Large intestine (tissue), 3 donors: Measurements from ENCODE around the gene DUS3L. TPM values are rescaled to one million over a fixed set of nuclear protein-coding genes. Genes with fewer than 3 reads are reported as not detected.

Experiments used
- DNase-seq, 2 donors: peaks; one replicate each; pipeline versions ENCODE4 v3.0.0 to v3.0.0-alpha.2; 2013
- H3K27ac ChIP-seq: one replicate; pipeline ENCODE4 v1.5.1; 2013; ENCODE audit warnings: low read length
- H3K27me3 ChIP-seq: 2 replicates; pipeline ENCODE4 v1.6.1; 2013; ENCODE audit warnings: low read length; ENCODE audit not compliant: control insufficient read depth, insufficient read depth
- H3K36me3 ChIP-seq: 2 replicates; pipeline ENCODE4 v1.6.1; 2013; ENCODE audit warnings: low read length; ENCODE audit not compliant: control insufficient read depth, insufficient read depth
- H3K4me1 ChIP-seq: one replicate; pipeline ENCODE4 v1.6.1; 2013; ENCODE audit warnings: low read length; ENCODE audit not compliant: control insufficient read depth, insufficient read depth
- H3K4me3 ChIP-seq: one replicate; pipeline ENCODE4 v1.5.1; 2013; ENCODE audit warnings: low read length
- H3K9me3 ChIP-seq: one replicate; pipeline ENCODE4 v1.6.1; 2013; ENCODE audit warnings: mild to moderate bottlenecking, low read depth, low read length, moderate library complexity; ENCODE audit not compliant: control insufficient read depth
- WGBS: methylation state at CpG from one replicate; pipeline ENCODE4 v1.1.5; 2013; ENCODE audit warnings: low lambda C conversion rate; ENCODE audit not compliant: insufficient coverage; 5-methylcytosine and 5-hydroxymethylcytosine counted together
- polyA plus RNA-seq: library from polyadenylated mRNA; unstranded; fragments of 120-200 nt; gene quantifications from one replicate; pipeline ENCODE4 v1.2.1, GENCODE V29; 2013

DUS3L gene
- polyA plus RNA-seq, 1 donor = 34.6 TPM

- Histone ChIP-seq H3K27me3 (peaks cover 21% of the 10 kb centered on the region), H3K27ac (no peak overlapping the region), H3K36me3 (no peaks in the 10 kb centered on the region), H3K4me3 (no peak overlapping the region), H3K9me3 (no peaks in the 10 kb centered on the region), H3K4me1 (peaks cover 10% of the 10 kb centered on the region)
- no CpG with 5 or more reads among the region's 21 CpGs for WGBS
- DNase-seq = no peak
These were observed 17.3 kb upstream of the DUS3L start for GRCh38 chr19:5808120-5808816.

- peaks cover 10% of the 10 kb centered on the region for H3K4me1 ChIP-seq
- H3K27me3 ChIP-seq = peaks cover 35% of the 10 kb centered on the region
- H3K4me3 ChIP-seq = no peak overlapping the region
- no peaks in the 10 kb centered on the region for H3K9me3 ChIP-seq
- WGBS = no CpG with 5 or more reads among the region's 5 CpGs
- H3K36me3 ChIP-seq = no peaks in the 10 kb centered on the region
- DNase-seq = no peak
- no peak overlapping the region for H3K27ac ChIP-seq
These were observed 15.9 kb upstream of the DUS3L start for GRCh38 chr19:5806905-5807304.

DNA sequence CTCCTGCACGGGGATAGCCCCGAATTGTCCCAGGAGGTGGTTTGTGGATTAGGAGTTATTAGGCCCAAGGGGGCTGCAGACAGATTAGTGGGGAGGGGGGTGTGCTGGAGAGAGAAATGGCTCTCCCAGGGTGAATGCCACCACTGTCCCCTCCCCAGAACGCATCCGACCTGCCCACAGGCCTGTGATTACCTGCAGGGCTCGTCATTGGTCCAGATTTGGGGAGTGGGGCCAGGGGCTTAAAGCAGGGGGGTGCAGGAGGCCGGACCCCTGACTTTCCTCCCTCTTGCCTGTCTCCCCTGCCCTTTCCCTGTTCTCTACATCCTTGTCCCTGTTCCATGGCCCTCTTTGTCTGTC lies 15.1 kb upstream of the DUS3L start:
- DNase-seq = no peak
- Histone ChIP-seq H3K27ac (no peak overlapping the region), H3K27me3 (peaks cover 37% of the 10 kb centered on the region), H3K9me3 (no peaks in the 10 kb centered on the region), H3K4me1 (peaks cover 10% of the 10 kb centered on the region), H3K4me3 (no peak overlapping the region), H3K36me3 (no peaks in the 10 kb centered on the region)
- no CpG with 5 or more reads among the region's 6 CpGs for WGBS

- Histone ChIP-seq H3K27ac (no peak overlapping the region), H3K9me3 (no peaks in the 10 kb centered on the region), H3K36me3 (no peaks in the 10 kb centered on the region), H3K27me3 (peaks cover 37% of the 10 kb centered on the region), H3K4me1 (peaks cover 10% of the 10 kb centered on the region), H3K4me3 (peak overlapping the region; percentile 40)
- DNase-seq = peak in 1 of 2 donors; percentile 68
- WGBS = no CpG with 5 or more reads among the region's 46 CpGs
These were observed 14.6 kb upstream of the DUS3L start for GRCh38 chr19:5805462-5806132.

- no peak within 1 kb of the TSS for H3K27ac ChIP-seq
- no peaks in the 10 kb centered on the region for H3K9me3 ChIP-seq
- no peaks in the 10 kb centered on the region for H3K36me3 ChIP-seq
- peaks cover 10% of the 10 kb centered on the region for H3K4me1 ChIP-seq
- no CpG with 5 or more reads among the region's 107 CpGs for WGBS
- no peak for DNase-seq
- peak within 1 kb of the TSS; percentile 40 for H3K4me3 ChIP-seq
- peaks cover 40% of the 10 kb centered on the region for H3K27me3 ChIP-seq
These were observed 13.8 kb upstream of the DUS3L start, which contains the start of gene NRTN for GRCh38 chr19:5804516-5805461. TSS of gene NRTN (plus strand) at chr19:5805067. CDS start at chr19:5824166, 19,099 bp downstream.

GRCh38 chr19:5803752-5804515 lies 13.0 kb upstream of the DUS3L start:
- peak overlapping the region; percentile 22 for H3K4me3 ChIP-seq
- peaks cover 43% of the 10 kb centered on the region for H3K27me3 ChIP-seq
- WGBS = no CpG with 5 or more reads among the region's 54 CpGs
- H3K36me3 ChIP-seq = no peaks in the 10 kb centered on the region
- no peak overlapping the region for H3K27ac ChIP-seq
- DNase-seq = peak; percentile 84 to 89
- peaks cover 10% of the 10 kb centered on the region for H3K4me1 ChIP-seq
- no peaks in the 10 kb centered on the region for H3K9me3 ChIP-seq

DNA sequence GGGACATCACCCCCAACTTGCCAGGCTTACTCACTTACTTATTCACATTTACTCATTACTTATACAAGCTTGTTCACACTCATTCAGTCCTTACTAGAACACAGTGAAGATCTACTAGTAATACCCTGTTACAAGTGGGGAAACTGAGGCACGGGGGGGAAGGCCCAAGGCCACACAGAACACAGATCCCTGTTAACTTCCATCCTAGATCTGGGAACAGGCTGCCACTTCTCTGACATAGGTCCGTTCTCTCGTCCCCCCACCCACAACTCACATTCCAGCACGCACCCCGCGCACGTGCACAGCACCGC lies 12.4 kb upstream of the DUS3L start:
- no peaks in the 10 kb centered on the region for H3K9me3 ChIP-seq
- peaks cover 10% of the 10 kb centered on the region for H3K4me1 ChIP-seq
- H3K36me3 ChIP-seq = no peaks in the 10 kb centered on the region
- WGBS = no CpG with 5 or more reads among the region's 8 CpGs
- H3K27me3 ChIP-seq = peaks cover 43% of the 10 kb centered on the region
- DNase-seq = no peak
- peak overlapping the region; percentile 22 for H3K4me3 ChIP-seq
- no peak overlapping the region for H3K27ac ChIP-seq

- Histone ChIP-seq H3K4me1 (peaks cover 10% of the 10 kb centered on the region), H3K27me3 (peaks cover 43% of the 10 kb centered on the region)
- peak in 1 of 2 donors; percentile 45 for DNase-seq
These were observed 11.0 kb upstream of the DUS3L start for GRCh38 chr19:5801796-5802619.

GRCh38 chr19:5800361-5801270 lies 9.7 kb upstream of the DUS3L start:
- Histone ChIP-seq H3K36me3 (no peaks in the 10 kb centered on the region), H3K4me1 (peaks cover 10% of the 10 kb centered on the region), H3K4me3 (no peak overlapping the region), H3K27ac (no peak overlapping the region), H3K27me3 (peaks cover 37% of the 10 kb centered on the region), H3K9me3 (no peaks in the 10 kb centered on the region)
- WGBS = no CpG with 5 or more reads among the region's 17 CpGs
- DNase-seq = no peak

More at GRCh38 chr19:5801796-5802619, 11.0 kb upstream of the DUS3L start:
- Histone ChIP-seq H3K9me3 (no peaks in the 10 kb centered on the region), H3K27ac (no peak overlapping the region), H3K36me3 (no peaks in the 10 kb centered on the region), H3K4me3 (no peak overlapping the region)
- WGBS = no CpG with 5 or more reads among the region's 33 CpGs
